Tibial artery (tissue), 4 donors: ENCODE data around the gene DAZAP2.
"Not testable (repeated sequence)": the region's sequence is repeated elsewhere in the genome, so short reads cannot be mapped to it uniquely, and the experiment has no call there.

ENCODE experiments used
- DNase-seq, 2 donors: peaks; one replicate each; pipeline ENCODE4 v3.0.0-alpha.2; 2019
- H3K27ac ChIP-seq, 2 donors: fragments of 200-600 bp; sonication (generic) in 1 of 2; 1 replicate in 1 of 2; 2 replicates in 1 of 2; pipeline ENCODE4 v1.5.1; 2018 to 2019; ENCODE audit warnings: mild to moderate bottlenecking in 1 of 2
- H3K27me3 ChIP-seq, 2 donors: fragments of 200-600 bp; sonication (generic) in 1 of 2; one replicate each; pipeline versions ENCODE4 v1.5.1 to v1.6.0; 2016 to 2019
- H3K36me3 ChIP-seq, 3 donors: fragments of 200-600 bp; sonication (generic) in 2 of 3; one replicate each; pipeline ENCODE4 v1.5.1; 2016 to 2019; ENCODE audit warnings: mild to moderate bottlenecking in 2 of 3
- H3K4me1 ChIP-seq, 4 donors: fragments of 200-600 bp; sonication (generic) in 2 of 4; 1 replicate in 3 of 4; 2 replicates in 1 of 4; pipeline ENCODE4 v1.5.1; 2016 to 2019
- H3K4me3 ChIP-seq, 2 donors: fragments of 200-600 bp; sonication (generic) in 1 of 2; 1 replicate in 1 of 2; 2 replicates in 1 of 2; pipeline ENCODE4 v1.5.1; 2018 to 2019; ENCODE audit warnings: mild to moderate bottlenecking in 2 of 2
- H3K9me3 ChIP-seq, 3 donors: fragments of 200-600 bp; sonication (generic) in 1 of 3; one replicate each; pipeline ENCODE4 v1.5.1; 2016 to 2019
- CTCF ChIP-seq, 2 experiments: fragments of 200-600 bp in 1 of 2; fragments of 450-650 bp in 1 of 2; IDR thresholded peaks; one replicate each; pipeline ENCODE4 v1.5.1; 2017 to 2019; ENCODE audit warnings: antibody characterized with exemption in 2 of 2, mild to moderate bottlenecking in 1 of 2, moderate library complexity in 1 of 2
- intact Hi-C: fragments of 100-400 bp; cut with DNase I; formaldehyde crosslinking; loops from one replicate; pipeline ENCODE4 v1.15.0; 2023; ENCODE audit warnings: low total_unique reads

The DAZAP2 gene

GRCh38 chr12:51245476-51246253 is 7.0 kb downstream of the DAZAP2 start:
- intact Hi-C loops = no loop called here
- no peak for TF ChIP-seq CTCF (IDR thresholded peaks at IDR 0.05)
- H3K9me3 ChIP-seq = no peaks in the 10 kb centered on the region
- H3K36me3 ChIP-seq = peaks cover 40 to 50% (median 42%) of the 10 kb centered on the region in 3 donors
- H3K4me3 ChIP-seq = no peak overlapping the region
- H3K27me3 ChIP-seq = no peaks in the 10 kb centered on the region
- H3K27ac ChIP-seq = no peak overlapping the region
- peaks cover 0 to 17% (median 9%) of the 10 kb centered on the region in 4 donors for H3K4me1 ChIP-seq
- DNase-seq = no peak

GRCh38 chr12:51246254-51246853 is 7.7 kb downstream of the DAZAP2 start:
- intact Hi-C loops = no loop called here
- Histone ChIP-seq H3K9me3 (no peaks in the 10 kb centered on the region), H3K27me3 (no peaks in the 10 kb centered on the region), H3K27ac (no peak overlapping the region), H3K4me1 (peaks cover 0 to 10% (median 2%) of the 10 kb centered on the region in 4 donors), H3K36me3 (peaks cover 33 to 43% (median 35%) of the 10 kb centered on the region in 3 donors), H3K4me3 (no peak overlapping the region)
- TF ChIP-seq CTCF (IDR thresholded peaks at IDR 0.05) = no peak
- no peak for DNase-seq

GRCh38 chr12:51247523-51248206 is 9.0 kb downstream of the DAZAP2 start:
- Histone ChIP-seq H3K4me3 (no peak overlapping the region), H3K9me3 (no peaks in the 10 kb centered on the region), H3K27ac (no peak overlapping the region), H3K27me3 (no peaks in the 10 kb centered on the region), H3K36me3 (peaks cover 20 to 30% (median 22%) of the 10 kb centered on the region in 3 donors), H3K4me1 (no peaks in the 10 kb centered on the region)
- no peak for DNase-seq
- intact Hi-C loops = no loop called here
- no peak for TF ChIP-seq CTCF (IDR thresholded peaks at IDR 0.05)

GRCh38 chr12:51253276-51253675 is 14.7 kb downstream of the DAZAP2 start:
- intact Hi-C loops = no loop called here
- no peaks in the 10 kb centered on the region for H3K36me3 ChIP-seq
- no peaks in the 10 kb centered on the region for H3K9me3 ChIP-seq
- no peaks in the 10 kb centered on the region for H3K27me3 ChIP-seq
- DNase-seq = no peak
- TF ChIP-seq CTCF (IDR thresholded peaks at IDR 0.05) = no peak
- no peak overlapping the region for H3K27ac ChIP-seq
- H3K4me3 ChIP-seq = no peak overlapping the region
- no peaks in the 10 kb centered on the region for H3K4me1 ChIP-seq

- H3K27me3 ChIP-seq = no peaks in the 10 kb centered on the region
These were observed 15.9 kb downstream of the DAZAP2 start for GRCh38 chr12:51254536-51254935.

GRCh38 chr12:51259600-51259999 is 21.0 kb downstream of the DAZAP2 start:
- not testable (repeated sequence) for H3K27me3 ChIP-seq, H3K27ac ChIP-seq, DNase-seq, H3K36me3 ChIP-seq, H3K4me3 ChIP-seq, H3K4me1 ChIP-seq, H3K9me3 ChIP-seq
- intact Hi-C loops = loop anchor here (2.0 kb wide), 1 partner anchor 47 kb away; no protein-coding TSS in a partner anchor

More at GRCh38 chr12:51254536-51254935, 15.9 kb downstream of the DAZAP2 start:
- TF ChIP-seq CTCF (IDR thresholded peaks at IDR 0.05) = no peak
- intact Hi-C loops = no loop called here
- Histone ChIP-seq H3K9me3 (no peaks in the 10 kb centered on the region), H3K36me3 (no peaks in the 10 kb centered on the region), H3K27ac (no peak overlapping the region), H3K4me1 (no peaks in the 10 kb centered on the region), H3K4me3 (no peak overlapping the region)
- DNase-seq = no peak
